Trophoblast cell (in vitro differentiated cells and primary cell): Measurements from ENCODE around the gene POU2F1.

Experiments used
- DNase-seq, 2 donors: peaks; one replicate each; pipeline ENCODE4 v3.0.0-alpha.2; 2016
- H2AFZ ChIP-seq: 2 replicates; pipeline ENCODE4 v1.6.1; 2013; ENCODE audit warnings: low read length, moderate library complexity, mild to moderate bottlenecking; ENCODE audit not compliant: insufficient read depth, poor library complexity
- H2AK5ac ChIP-seq: 2 replicates; pipeline ENCODE4 v1.6.1; 2013; ENCODE audit warnings: mild to moderate bottlenecking, low read length
- H2BK120ac ChIP-seq: 2 replicates; pipeline ENCODE4 v1.6.1; 2013; ENCODE audit warnings: low read length, mild to moderate bottlenecking, moderate library complexity; ENCODE audit not compliant: insufficient read depth, poor library complexity
- H2BK12ac ChIP-seq: 2 replicates; pipeline ENCODE4 v1.6.1; 2013; ENCODE audit warnings: mild to moderate bottlenecking, low read length, moderate library complexity
- H2BK5ac ChIP-seq: 2 replicates; pipeline ENCODE4 v1.6.1; 2013; ENCODE audit warnings: low read length, low read depth, moderate library complexity, mild to moderate bottlenecking; ENCODE audit not compliant: poor library complexity
- H3K14ac ChIP-seq: 2 replicates; pipeline ENCODE4 v1.6.1; 2013; ENCODE audit warnings: mild to moderate bottlenecking, low read length
- H3K18ac ChIP-seq: 2 replicates; pipeline ENCODE4 v1.6.1; 2013; ENCODE audit warnings: mild to moderate bottlenecking, low read length
- H3K23ac ChIP-seq: 2 replicates; pipeline ENCODE4 v1.6.1; 2013; ENCODE audit warnings: low read length
- H3K27ac ChIP-seq: 2 replicates; pipeline ENCODE4 v1.5.1; 2013; ENCODE audit warnings: low read depth, mild to moderate bottlenecking, inconsistent platforms, low read length, moderate library complexity
- H3K27me3 ChIP-seq: 2 replicates; pipeline ENCODE4 v1.6.1; 2013; ENCODE audit warnings: inconsistent platforms, mild to moderate bottlenecking, low read length, moderate library complexity; ENCODE audit not compliant: insufficient read depth
- H3K36me3 ChIP-seq, 2 experiments: 1 replicate in 1 of 2; 2 replicates in 1 of 2; pipeline ENCODE4 v1.6.1; 2013; ENCODE audit warnings: low read length in 2 of 2, mild to moderate bottlenecking in 2 of 2, moderate library complexity in 1 of 2; ENCODE audit not compliant: insufficient read depth in 2 of 2, control insufficient read depth in 1 of 2
- H3K4ac ChIP-seq: 2 replicates; pipeline ENCODE4 v1.6.1; 2013; ENCODE audit warnings: low read depth, mild to moderate bottlenecking, low read length, moderate library complexity
- H3K4me1 ChIP-seq, 2 experiments: 1 replicate in 1 of 2; 2 replicates in 1 of 2; pipeline ENCODE4 v1.6.1; 2013; ENCODE audit warnings: low read length in 2 of 2, mild to moderate bottlenecking in 2 of 2, moderate library complexity in 1 of 2; ENCODE audit not compliant: insufficient read depth in 2 of 2, control insufficient read depth in 1 of 2
- H3K4me2 ChIP-seq: 2 replicates; pipeline ENCODE4 v1.6.1; 2013; ENCODE audit warnings: inconsistent platforms, mild to moderate bottlenecking, low read length, moderate library complexity
- H3K4me3 ChIP-seq: 2 replicates; pipeline ENCODE4 v1.5.1; 2013; ENCODE audit warnings: mild to moderate bottlenecking, low read depth, low read length, inconsistent platforms
- H3K79me1 ChIP-seq: one replicate; pipeline ENCODE4 v1.6.1; 2013; ENCODE audit warnings: low read length
- H3K79me2 ChIP-seq: 2 replicates; pipeline ENCODE4 v1.6.1; 2013; ENCODE audit warnings: low read length, mild to moderate bottlenecking; ENCODE audit not compliant: control insufficient read depth, insufficient read depth, poor library complexity
- H3K9ac ChIP-seq: 2 replicates; pipeline ENCODE4 v1.6.1; 2013; ENCODE audit warnings: mild to moderate bottlenecking, low read length
- H3K9me3 ChIP-seq: 2 replicates; pipeline ENCODE4 v1.6.1; 2013; ENCODE audit warnings: low read depth, mild to moderate bottlenecking, control low read depth, inconsistent platforms, low read length; ENCODE audit not compliant: insufficient read depth
- H4K12ac ChIP-seq: 2 replicates; pipeline ENCODE4 v1.6.1; 2013; ENCODE audit warnings: low read depth, mild to moderate bottlenecking, low read length, moderate library complexity
- H4K8ac ChIP-seq: 2 replicates; pipeline ENCODE4 v1.6.1; 2013; ENCODE audit warnings: low read depth, mild to moderate bottlenecking, low read length, moderate library complexity
- H4K91ac ChIP-seq: one replicate; pipeline ENCODE4 v1.6.1; 2013; ENCODE audit warnings: low read depth, mild to moderate bottlenecking, low read length, moderate library complexity
- WGBS: extraction: QIAGEN DNeasy Blood & Tissue Kit; methylation state at CpG from one replicate; pipeline ENCODE4 v1.1.7; 2013; ENCODE audit warnings: missing lambda C conversion rate; ENCODE audit not compliant: insufficient read length, insufficient coverage; ENCODE audit errors: extremely low coverage; 5-methylcytosine and 5-hydroxymethylcytosine counted together

Gene POU2F1

GRCh38 chr1:167435484-167435883 is 214.8 kb downstream of the POU2F1 start:
- Histone ChIP-seq H3K9ac (no peak overlapping the region), H3K79me2 (no peaks in the 10 kb centered on the region), H2AK5ac (no peak overlapping the region), H3K27ac (no peak overlapping the region), H3K27me3 (peaks cover 5% of the 10 kb centered on the region), H3K4me2 (no peak overlapping the region), H4K12ac (no peak overlapping the region), H2BK5ac (no peak overlapping the region), H4K8ac (no peak overlapping the region), H2AFZ (no peak overlapping the region), H3K18ac (no peak overlapping the region), H3K23ac (no peak overlapping the region), H4K91ac (no peak overlapping the region), H3K9me3 (peaks cover 9% of the 10 kb centered on the region), H3K14ac (no peak overlapping the region), H2BK120ac (no peak overlapping the region), H2BK12ac (no peak overlapping the region), H3K4me1 (peaks cover 7 to 8% of the 10 kb centered on the region in 2 experiments), H3K79me1 (no peaks in the 10 kb centered on the region), H3K4me3 (no peak overlapping the region), H3K36me3 (no peaks in the 10 kb centered on the region), H3K4ac (no peak overlapping the region)
- no peak for DNase-seq
- no CpG with 5 or more reads among the region's 4 CpGs for WGBS

GRCh38 chr1:167438171-167439138 is 217.8 kb downstream of the POU2F1 start:
- H3K27ac ChIP-seq, result no peak overlapping the region
- no peak overlapping the region for H4K91ac ChIP-seq
- H2AK5ac ChIP-seq, result no peak overlapping the region
- WGBS, result no CpG with 5 or more reads among the region's 17 CpGs
- no peaks in the 10 kb centered on the region for H3K36me3 ChIP-seq
- H2AFZ ChIP-seq, result no peak overlapping the region
- H3K79me2 ChIP-seq, result no peaks in the 10 kb centered on the region
- no peak overlapping the region for H3K4me3 ChIP-seq
- no peak overlapping the region for H3K23ac ChIP-seq
- H4K12ac ChIP-seq, result no peak overlapping the region
- no peak overlapping the region for H3K4ac ChIP-seq
- no peak overlapping the region for H3K14ac ChIP-seq
- H3K27me3 ChIP-seq, result peaks cover 5% of the 10 kb centered on the region
- no peak overlapping the region for H2BK120ac ChIP-seq
- no peak overlapping the region for H4K8ac ChIP-seq
- no peaks in the 10 kb centered on the region for H3K79me1 ChIP-seq
- H3K4me1 ChIP-seq, result peaks cover 5 to 7% of the 10 kb centered on the region in 2 experiments
- H2BK12ac ChIP-seq, result no peak overlapping the region
- peak overlapping the region; percentile 72 for H3K4me2 ChIP-seq
- H3K9ac ChIP-seq, result no peak overlapping the region
- no peak for DNase-seq
- peaks cover 5% of the 10 kb centered on the region for H3K9me3 ChIP-seq
- no peak overlapping the region for H3K18ac ChIP-seq
- H2BK5ac ChIP-seq, result no peak overlapping the region

- H3K23ac ChIP-seq, result no peak overlapping the region
- H3K4me2 ChIP-seq, result peak overlapping the region; percentile 72
- H3K79me1 ChIP-seq, result no peaks in the 10 kb centered on the region
- H3K18ac ChIP-seq, result no peak overlapping the region
- H3K4ac ChIP-seq, result no peak overlapping the region
- no peak overlapping the region for H3K27ac ChIP-seq
- no peak overlapping the region for H3K9ac ChIP-seq
- no peak overlapping the region for H2AK5ac ChIP-seq
- no peak overlapping the region for H2BK120ac ChIP-seq
- no CpG with 5 or more reads among the region's 49 CpGs for WGBS
- peaks cover 5% of the 10 kb centered on the region for H3K27me3 ChIP-seq
- H4K12ac ChIP-seq, result no peak overlapping the region
- H3K4me1 ChIP-seq, result peaks cover 5 to 7% of the 10 kb centered on the region in 2 experiments
- no peaks in the 10 kb centered on the region for H3K79me2 ChIP-seq
- H3K9me3 ChIP-seq, result peaks cover 5% of the 10 kb centered on the region
- peak in 1 of 2 donors; percentile 50 for DNase-seq
- H3K4me3 ChIP-seq, result peak overlapping the region; percentile 34
- H2BK5ac ChIP-seq, result no peak overlapping the region
- H3K14ac ChIP-seq, result no peak overlapping the region
- peak overlapping the region; percentile 50 for H2AFZ ChIP-seq
- no peak overlapping the region for H4K91ac ChIP-seq
- no peak overlapping the region for H2BK12ac ChIP-seq
- no peak overlapping the region for H4K8ac ChIP-seq
- H3K36me3 ChIP-seq, result no peaks in the 10 kb centered on the region
Observed at GRCh38 chr1:167439301-167439988, 218.8 kb downstream of the POU2F1 start.

GRCh38 chr1:167440345-167440744 is 219.7 kb downstream of the POU2F1 start:
- Histone ChIP-seq H3K36me3 (no peaks in the 10 kb centered on the region), H3K27ac (no peak overlapping the region), H3K79me1 (no peaks in the 10 kb centered on the region), H3K4me1 (peaks cover 5 to 7% of the 10 kb centered on the region in 2 experiments), H2BK5ac (no peak overlapping the region), H2BK12ac (no peak overlapping the region), H3K23ac (no peak overlapping the region), H3K27me3 (peaks cover 5% of the 10 kb centered on the region), H4K8ac (no peak overlapping the region), H4K12ac (no peak overlapping the region), H3K9me3 (peaks cover 5% of the 10 kb centered on the region), H3K4me2 (no peak overlapping the region), H3K9ac (no peak overlapping the region), H2BK120ac (no peak overlapping the region), H4K91ac (no peak overlapping the region), H3K14ac (no peak overlapping the region), H2AFZ (no peak overlapping the region), H3K18ac (no peak overlapping the region), H2AK5ac (no peak overlapping the region), H3K79me2 (no peaks in the 10 kb centered on the region), H3K4me3 (no peak overlapping the region), H3K4ac (no peak overlapping the region)
- no CpG with 5 or more reads among the region's 4 CpGs for WGBS
- no peak for DNase-seq
